Umbilical cord (tissue), 2 donors: Measurements from ENCODE around the gene USPL1. TPM values are rescaled to one million over a fixed set of nuclear protein-coding genes. Genes with fewer than 3 reads are reported as not detected.

Experiments
- DNase-seq: peaks from one replicate; pipeline ENCODE4 v3.0.0-alpha.2; 2015; ENCODE audit warnings: low spot score
- total RNA-seq: library from RNA; depleted of rRNA; stranded (reverse); fragments of >200 nt; gene quantifications from one replicate; pipeline ENCODE4 v1.2.3, GENCODE V29; 2014; ENCODE audit warnings: low replicate concordance; ENCODE audit not compliant: insufficient read depth

USPL1 gene
- total RNA-seq, 1 donor from 2014 or later = 27.2 TPM

- DNase-seq = no peak
Measured at GRCh38 chr13:30656178-30656577, 38.5 kb downstream of the USPL1 start.

GRCh38 chr13:30659980-30660379, 42.3 kb downstream of the USPL1 start:
- DNase-seq = no peak

DNA sequence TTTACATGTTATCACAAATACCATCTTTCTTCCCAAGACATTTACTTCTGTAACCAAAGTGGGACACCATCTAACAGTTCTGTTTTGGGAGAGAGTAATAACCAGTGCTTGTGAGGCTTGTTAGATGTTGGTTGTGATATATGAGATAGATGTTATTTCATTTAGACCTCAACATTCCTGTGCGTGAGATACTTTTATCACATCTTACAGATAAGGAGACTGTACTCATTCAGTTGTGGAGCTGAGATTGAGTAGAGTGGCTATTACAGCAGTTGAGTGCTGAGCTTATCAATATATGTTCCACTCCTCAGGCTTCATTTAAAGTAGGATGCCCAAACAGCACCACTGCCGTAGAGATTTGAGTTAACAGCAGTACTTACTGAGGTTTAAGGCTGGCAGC, 43.1 kb downstream of the USPL1 start:
- DNase-seq = no peak

- DNase-seq = no peak
Measured at GRCh38 chr13:30664689-30665275, 47.1 kb downstream of the USPL1 start.

- no peak for DNase-seq
Measured at GRCh38 chr13:30665638-30666037, 47.9 kb downstream of the USPL1 start.

DNA sequence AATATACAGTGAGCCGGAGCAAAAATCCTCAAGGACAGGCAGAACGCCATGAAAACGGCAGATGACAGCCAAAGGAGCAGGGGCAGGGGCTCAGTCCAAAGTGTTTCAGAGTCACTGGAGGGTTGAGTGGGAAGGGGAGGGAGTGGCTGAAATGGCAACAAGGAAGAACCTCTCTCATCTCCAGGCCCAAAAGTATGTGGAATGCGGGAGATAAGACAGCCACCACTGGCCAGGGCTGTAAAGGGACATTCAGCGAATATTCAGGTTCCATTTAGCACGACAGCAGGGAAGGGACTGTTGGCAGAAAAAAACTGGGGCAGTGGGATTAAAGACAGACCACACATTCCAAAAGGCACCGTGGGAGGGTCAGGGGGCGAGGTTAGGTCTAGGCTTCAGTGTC, 48.4 kb downstream of the USPL1 start:
- DNase-seq = no peak

GRCh38 chr13:30667014-30667413, 49.3 kb downstream of the USPL1 start:
- DNase-seq = no peak

DNA sequence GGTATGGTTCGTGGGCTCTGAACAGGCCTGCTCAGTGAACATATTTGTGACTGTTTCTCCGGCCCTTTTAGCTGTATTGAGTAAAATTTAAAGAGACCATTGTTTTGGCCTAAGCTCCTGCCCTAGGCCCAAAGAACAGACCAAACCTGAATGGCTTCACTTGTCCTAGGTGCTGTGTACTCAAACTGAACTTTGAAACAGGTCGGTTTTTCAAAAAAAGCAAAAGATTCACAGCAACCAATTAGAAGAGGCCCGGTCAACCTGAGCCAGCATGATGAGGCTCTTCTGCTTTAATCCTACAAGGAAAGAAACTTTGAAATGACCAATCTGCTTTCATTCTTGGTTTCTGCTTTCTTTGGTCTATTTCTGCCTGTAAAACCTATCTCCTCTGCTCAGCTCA, 50.6 kb downstream of the USPL1 start:
- no peak for DNase-seq

- DNase-seq = no peak
Measured at GRCh38 chr13:30671271-30671815, 53.6 kb downstream of the USPL1 start.

GRCh38 chr13:30673669-30674521, 56.2 kb downstream of the USPL1 start:
- DNase-seq = peak; percentile 85

DNA sequence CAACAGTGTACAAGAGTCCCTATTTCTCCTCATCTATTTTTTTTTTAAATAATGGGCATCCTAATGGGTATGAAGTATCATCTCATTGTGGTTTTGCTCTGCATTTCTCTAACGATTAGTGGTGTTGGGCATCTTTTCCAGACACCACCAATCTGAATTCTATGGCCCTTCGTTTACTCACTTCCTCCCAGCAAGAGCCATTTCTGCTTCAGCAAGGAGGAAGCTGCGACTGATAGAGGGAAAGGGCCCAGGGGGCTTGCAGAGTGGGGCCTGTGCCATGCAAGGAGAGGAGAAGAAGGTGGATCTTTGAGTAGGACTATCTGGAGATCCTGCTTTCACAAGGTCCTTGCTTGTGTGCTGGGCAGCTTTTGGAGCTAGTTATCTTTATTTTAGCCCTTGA, 58.0 kb downstream of the USPL1 start:
- no peak for DNase-seq

- DNase-seq = no peak
Measured at GRCh38 chr13:30676672-30677071, 59.0 kb downstream of the USPL1 start.

DNA sequence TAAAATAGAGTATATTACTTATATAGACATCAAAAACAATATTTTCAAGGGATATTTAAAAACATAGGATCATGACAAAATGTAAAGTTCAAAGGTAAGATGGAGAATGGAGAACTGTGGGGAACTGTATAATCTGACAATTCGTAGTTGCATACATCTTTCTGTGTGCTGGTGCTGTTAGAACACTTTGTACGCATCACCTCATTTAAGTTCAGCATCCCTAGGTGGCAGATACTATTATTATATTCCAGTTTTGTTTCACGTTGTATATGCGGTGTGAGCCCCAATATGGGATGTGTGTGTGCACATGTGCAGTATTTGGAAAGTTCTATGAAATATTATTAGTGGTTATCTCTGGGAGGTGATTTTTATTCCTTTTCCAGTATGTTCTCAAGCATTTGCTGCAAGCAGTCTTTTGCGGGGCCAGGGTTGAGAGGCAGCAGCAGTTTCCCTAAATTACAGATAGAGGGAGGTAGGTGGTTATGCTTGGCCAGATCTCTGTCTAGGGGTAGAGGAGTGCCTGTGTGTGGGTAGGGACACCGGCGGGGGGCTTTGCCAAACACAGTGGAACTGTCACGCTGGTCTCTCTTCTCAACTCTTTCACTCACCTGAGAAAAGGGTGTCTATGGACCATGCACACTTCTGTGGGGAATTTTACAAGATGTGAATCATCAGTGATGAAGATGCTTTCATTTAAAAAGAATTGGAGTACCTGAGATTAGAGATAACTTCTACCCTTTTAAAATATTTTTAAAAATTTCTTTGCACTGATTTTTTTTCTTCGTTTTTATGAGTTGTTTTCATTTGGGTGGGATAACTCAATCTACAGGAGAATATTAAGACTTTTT, 62.0 kb downstream of the USPL1 start:
- DNase-seq = no peak

DNA sequence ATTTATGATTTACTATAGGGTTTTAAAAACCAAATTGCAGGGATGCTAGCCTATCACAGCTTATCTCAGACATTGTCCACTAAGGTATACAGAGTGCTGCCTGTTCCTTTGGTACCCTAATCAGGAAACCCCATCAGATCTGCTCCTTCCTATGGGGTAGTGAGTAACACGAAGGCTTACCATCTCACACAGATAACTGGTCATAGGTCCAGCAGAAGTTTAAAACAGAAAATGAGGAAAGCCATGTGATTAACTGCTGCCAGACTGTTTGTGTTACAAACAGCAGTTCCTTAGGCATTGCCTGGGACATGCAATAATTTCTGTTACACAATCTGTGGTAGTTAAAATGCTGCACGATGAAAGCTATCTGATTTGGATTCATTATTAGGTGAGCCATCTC, 64.1 kb downstream of the USPL1 start:
- DNase-seq = peak; percentile 70

GRCh38 chr13:30685320-30685859, 67.7 kb downstream of the USPL1 start:
- DNase-seq = no peak

DNA sequence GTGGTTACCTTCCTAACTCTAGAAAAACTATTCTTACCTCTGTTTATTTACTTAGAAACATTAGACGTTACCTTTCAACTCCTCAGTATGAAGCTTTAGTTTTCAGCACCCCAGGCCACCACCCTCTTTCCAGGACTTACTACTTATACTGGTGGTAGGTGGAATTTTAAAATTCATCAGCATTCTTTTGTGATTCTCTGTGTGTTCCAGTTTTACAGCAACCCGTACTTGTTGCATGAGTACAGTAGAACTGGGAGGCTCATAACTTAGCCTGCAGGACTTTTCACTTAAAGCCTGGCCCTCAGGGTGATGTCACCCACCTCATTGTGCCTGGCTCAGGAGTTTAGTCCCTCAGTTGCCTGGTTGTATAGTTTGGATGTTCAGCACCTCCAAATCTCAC, 68.3 kb downstream of the USPL1 start:
- no peak for DNase-seq

- DNase-seq = no peak
Measured at GRCh38 chr13:30687601-30688000, 69.9 kb downstream of the USPL1 start.

DNA sequence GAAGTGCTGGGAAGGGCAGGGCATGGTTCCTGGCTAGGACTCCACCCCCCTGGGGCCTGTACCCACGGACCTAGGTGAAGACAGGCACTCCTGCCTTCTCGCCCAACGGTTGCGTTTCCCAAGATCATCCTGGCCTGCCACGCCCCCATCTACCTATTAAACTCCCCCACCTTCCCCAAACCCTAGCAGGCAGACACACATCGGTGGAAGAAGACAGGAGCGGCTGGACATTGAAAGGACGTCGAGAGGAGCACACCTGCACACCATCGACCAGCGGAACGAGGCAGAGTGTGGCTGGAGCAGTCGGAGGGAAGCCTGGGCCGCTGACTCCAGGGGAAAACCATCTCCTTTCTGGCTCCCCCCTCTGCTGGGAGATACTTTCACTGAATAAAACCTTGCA, 72.0 kb downstream of the USPL1 start:
- DNase-seq = no peak

- DNase-seq = peak; percentile 92
Measured at GRCh38 chr13:30690282-30691188, 72.8 kb downstream of the USPL1 start.

- no peak for DNase-seq
Measured at GRCh38 chr13:30692113-30692512, 74.4 kb downstream of the USPL1 start.
